Thyroid gland (tissue), 4 donors: ENCODE measurements around the gene SSTR4.

Experiments
- POLR2A ChIP-seq, 2 donors: fragments of 450-650 bp; IDR thresholded peaks; one replicate each; pipeline ENCODE4 v1.6.1; 2017; ENCODE audit warnings: antibody characterized with exemption in 2 of 2, mild to moderate bottlenecking in 2 of 2, moderate library complexity in 1 of 2
- TF ChIP-seq, protein P1 (sequence below), 6 experiments: fragments of 200-600 bp in 3 of 6; fragments of 450-650 bp in 3 of 6; sonication (generic) in 3 of 6; IDR thresholded peaks; one replicate each; pipeline ENCODE4 v1.5.1; 2016 to 2019; ENCODE audit warnings: antibody characterized with exemption in 6 of 6, mild to moderate bottlenecking in 2 of 6, inconsistent platforms in 1 of 6, moderate library complexity in 1 of 6

DNA sequence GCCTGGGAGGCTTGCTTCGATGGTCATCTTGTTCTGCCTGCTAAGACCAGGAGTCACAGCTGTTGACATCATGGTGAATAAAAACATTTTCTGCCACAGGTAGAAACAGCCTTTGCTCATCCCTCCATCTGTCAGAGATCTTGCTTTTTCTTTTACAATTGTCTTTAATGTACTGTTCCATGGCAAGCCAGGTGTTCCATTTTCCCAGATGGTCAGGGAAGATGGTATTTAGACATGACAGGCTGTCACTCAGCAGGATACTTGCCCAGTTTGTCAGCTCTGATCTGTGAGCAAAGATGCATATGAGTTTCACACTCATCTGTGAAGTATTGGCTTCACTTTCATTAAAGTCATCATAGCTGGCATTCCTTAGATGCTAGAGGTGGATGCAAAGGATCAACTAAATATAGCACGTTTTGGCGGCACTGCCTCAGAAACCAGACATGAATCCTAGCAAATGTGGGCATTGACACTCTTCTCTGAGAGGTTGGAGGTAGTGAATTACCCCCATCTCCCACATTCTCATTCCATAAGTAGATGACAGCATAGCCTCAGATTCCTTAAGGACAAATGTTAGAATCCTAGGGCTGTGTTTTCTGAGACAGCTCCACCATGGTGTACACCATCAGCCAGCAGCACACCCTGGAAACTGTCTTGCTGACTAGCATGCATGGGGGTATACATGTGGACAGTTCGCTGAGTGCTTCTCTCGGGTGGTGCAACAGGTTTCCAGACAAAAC lies 4.2 kb downstream of the SSTR4 start:
- TF ChIP-seq, protein P1, sequence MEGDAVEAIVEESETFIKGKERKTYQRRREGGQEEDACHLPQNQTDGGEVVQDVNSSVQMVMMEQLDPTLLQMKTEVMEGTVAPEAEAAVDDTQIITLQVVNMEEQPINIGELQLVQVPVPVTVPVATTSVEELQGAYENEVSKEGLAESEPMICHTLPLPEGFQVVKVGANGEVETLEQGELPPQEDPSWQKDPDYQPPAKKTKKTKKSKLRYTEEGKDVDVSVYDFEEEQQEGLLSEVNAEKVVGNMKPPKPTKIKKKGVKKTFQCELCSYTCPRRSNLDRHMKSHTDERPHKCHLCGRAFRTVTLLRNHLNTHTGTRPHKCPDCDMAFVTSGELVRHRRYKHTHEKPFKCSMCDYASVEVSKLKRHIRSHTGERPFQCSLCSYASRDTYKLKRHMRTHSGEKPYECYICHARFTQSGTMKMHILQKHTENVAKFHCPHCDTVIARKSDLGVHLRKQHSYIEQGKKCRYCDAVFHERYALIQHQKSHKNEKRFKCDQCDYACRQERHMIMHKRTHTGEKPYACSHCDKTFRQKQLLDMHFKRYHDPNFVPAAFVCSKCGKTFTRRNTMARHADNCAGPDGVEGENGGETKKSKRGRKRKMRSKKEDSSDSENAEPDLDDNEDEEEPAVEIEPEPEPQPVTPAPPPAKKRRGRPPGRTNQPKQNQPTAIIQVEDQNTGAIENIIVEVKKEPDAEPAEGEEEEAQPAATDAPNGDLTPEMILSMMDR (IDR thresholded peaks at IDR 0.05): no peak
- no peak for TF ChIP-seq POLR2A (IDR thresholded peaks at IDR 0.05)
